ENCODE data around the gene MCRIP2.

The MCRIP2 gene

DNA sequence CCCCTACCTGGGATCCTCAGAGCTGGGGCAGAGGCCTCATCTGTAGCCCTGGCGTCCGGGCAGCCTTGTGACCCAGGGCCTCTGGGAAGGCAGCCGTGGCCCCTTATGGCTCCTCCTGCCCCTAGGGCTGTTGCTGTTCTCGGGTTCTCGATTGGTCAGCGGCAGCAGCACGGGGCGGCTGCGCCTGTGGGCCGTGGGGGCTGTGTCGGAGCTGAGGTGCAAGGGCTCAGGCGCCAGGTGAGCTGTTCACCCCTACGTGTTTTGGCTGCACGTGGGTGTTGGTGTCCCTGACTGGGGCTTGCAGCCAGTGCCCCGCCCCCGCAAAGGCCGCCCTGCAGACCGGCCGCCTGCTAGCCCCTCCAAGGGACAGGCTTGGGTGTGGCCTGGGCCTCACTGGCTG, 20.5 kb downstream of the MCRIP2 start:
- DNase-seq (ENCODE audit: low read depth) = no peak
- in situ Hi-C loops (cut with HindIII; ENCODE audit: low sequenced_read_pairs) = no loop called here
- no peak overlapping the region for H3K4me3 ChIP-seq (ENCODE audit: low read depth, low read length)
- TF ChIP-seq, protein P1, sequence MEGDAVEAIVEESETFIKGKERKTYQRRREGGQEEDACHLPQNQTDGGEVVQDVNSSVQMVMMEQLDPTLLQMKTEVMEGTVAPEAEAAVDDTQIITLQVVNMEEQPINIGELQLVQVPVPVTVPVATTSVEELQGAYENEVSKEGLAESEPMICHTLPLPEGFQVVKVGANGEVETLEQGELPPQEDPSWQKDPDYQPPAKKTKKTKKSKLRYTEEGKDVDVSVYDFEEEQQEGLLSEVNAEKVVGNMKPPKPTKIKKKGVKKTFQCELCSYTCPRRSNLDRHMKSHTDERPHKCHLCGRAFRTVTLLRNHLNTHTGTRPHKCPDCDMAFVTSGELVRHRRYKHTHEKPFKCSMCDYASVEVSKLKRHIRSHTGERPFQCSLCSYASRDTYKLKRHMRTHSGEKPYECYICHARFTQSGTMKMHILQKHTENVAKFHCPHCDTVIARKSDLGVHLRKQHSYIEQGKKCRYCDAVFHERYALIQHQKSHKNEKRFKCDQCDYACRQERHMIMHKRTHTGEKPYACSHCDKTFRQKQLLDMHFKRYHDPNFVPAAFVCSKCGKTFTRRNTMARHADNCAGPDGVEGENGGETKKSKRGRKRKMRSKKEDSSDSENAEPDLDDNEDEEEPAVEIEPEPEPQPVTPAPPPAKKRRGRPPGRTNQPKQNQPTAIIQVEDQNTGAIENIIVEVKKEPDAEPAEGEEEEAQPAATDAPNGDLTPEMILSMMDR (IDR thresholded peaks at IDR 0.05; ENCODE audit: low read depth, low read length, missing control alignments) = no peak

DNA sequence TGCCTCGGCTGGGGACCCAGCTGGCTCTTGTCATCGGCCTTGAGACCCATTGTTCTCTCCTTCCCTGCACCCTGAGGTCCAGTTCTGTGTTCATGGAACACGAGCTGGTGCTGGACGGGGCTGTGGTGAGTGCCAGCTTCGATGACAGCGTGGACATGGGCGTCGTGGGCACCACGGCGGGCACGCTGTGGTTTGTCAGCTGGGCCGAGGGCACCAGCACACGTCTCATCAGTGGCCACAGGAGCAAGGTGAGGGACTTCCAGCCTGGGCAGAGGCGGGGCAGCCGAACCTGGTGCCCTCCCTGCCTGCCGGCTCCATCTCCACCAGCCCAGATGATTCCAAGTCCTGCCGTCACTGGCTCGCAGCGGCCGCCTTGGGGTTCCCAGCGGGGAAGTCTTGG, 21.0 kb downstream of the MCRIP2 start:
- DNase-seq (ENCODE audit: low read depth) = no peak
- H3K4me3 ChIP-seq (ENCODE audit: low read depth, low read length) = no peak overlapping the region
- TF ChIP-seq, protein P1 (IDR thresholded peaks at IDR 0.05; ENCODE audit: low read depth, low read length, missing control alignments) = no peak
- in situ Hi-C loops (cut with HindIII; ENCODE audit: low sequenced_read_pairs) = no loop called here

DNA sequence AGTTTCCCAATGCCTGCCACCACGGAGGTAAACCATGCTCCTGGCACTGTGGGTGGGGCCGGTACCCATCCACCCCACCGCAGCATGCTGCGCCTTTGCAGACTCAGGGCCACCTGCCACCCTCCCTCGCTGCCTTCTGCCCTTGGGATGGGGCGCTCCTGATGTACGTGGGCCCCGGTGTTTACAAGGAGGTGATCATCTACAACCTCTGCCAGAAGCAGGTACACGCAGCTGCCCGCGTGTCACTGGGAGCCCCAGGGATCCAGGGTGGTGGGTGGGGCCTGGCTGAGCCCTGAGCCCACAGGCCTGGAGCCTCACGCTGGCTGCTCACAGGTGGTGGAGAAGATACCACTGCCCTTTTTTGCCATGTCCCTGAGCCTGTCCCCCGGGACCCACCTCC, 24.9 kb downstream of the MCRIP2 start:
- TF ChIP-seq, protein P1 (IDR thresholded peaks at IDR 0.05; ENCODE audit: low read depth, low read length, missing control alignments) = no peak
- H3K4me3 ChIP-seq (ENCODE audit: low read depth, low read length) = no peak overlapping the region
- in situ Hi-C loops (cut with HindIII; ENCODE audit: low sequenced_read_pairs) = no loop called here
- no peak for DNase-seq (ENCODE audit: low read depth)

DNA sequence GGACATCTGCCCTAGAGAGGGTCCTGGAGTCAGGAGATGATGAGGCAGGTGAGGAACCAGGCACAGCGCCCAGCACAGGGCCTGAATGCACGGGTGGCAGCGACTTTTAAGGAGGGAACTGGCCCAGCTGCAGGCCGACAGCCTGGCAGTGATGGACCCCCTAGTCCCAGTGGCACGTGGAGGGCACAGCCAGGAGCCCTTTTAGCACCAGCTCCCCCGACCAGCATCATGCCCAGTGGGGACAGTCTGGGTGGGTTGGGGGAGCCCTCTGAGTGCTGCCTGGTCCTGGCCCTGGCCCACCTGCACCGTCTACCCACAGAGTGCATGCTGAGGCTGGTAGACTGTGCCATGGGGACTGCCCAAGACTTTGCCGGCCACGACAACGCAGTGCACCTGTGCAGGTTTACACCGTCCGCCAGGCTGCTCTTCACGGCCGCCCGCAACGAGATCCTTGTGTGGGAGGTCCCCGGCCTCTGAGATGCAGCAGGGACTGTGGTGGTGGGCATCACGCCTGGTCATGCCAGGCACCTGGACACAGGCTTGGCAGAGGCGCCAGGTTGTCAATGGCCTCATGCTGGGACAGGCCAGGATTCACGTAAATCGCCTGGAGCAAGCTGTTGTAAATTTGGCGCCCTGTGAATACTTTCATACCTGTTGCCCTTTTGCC, 25.6 kb downstream of the MCRIP2 start:
- no peak overlapping the region for H3K4me3 ChIP-seq (ENCODE audit: low read depth, low read length)
- in situ Hi-C loops (cut with HindIII; ENCODE audit: low sequenced_read_pairs) = no loop called here
- TF ChIP-seq, protein P1 (IDR thresholded peaks at IDR 0.05; ENCODE audit: low read depth, low read length, missing control alignments) = no peak
- DNase-seq (ENCODE audit: low read depth) = no peak

DNA sequence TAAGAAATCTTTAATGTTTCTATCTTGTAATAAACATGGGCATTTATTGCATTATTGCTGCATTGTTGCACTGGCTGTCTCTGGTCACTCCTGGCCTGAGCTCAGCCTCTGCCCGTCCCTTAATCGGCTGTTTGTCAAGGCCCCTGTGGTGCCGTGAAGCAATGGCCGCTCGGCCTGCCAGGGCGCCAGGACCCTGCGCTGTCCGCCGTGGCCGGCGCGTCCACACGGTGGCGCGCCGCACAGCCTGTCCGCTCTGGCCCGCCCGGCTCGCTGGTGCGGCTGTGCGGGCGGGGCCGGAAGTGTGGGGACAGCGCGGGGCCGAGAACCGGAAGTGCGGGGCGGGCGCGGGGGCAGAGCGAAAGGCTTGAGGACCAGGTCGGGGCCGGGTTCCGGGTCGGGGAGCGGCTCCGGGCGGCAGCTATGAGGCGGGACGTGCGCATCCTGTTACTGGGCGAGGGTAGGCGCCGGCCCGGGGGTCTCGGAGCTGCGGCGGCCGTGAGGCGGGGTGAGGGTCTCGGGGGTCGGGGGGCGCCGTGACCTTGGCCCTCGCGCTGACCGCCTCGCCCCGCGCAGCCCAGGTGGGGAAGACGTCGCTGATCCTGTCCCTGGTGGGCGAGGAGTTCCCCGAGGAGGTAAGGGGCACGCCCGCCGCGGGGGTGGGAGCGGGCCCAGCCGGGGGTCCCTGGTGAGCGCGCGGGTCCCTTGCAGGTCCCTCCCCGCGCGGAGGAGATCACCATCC, 26.3 kb downstream of the MCRIP2 start, which contains the start of gene RHOT2:
RHOT2 (plus strand) TSS at position 353 of the 739 bp plus-strand sequence; CDS start at position 421, 68 bp downstream.
- in situ Hi-C loops (cut with HindIII; ENCODE audit: low sequenced_read_pairs) = no loop called here
- TF ChIP-seq, protein P1 (IDR thresholded peaks at IDR 0.05; ENCODE audit: low read depth, low read length, missing control alignments) = peak; percentile 65

DNA sequence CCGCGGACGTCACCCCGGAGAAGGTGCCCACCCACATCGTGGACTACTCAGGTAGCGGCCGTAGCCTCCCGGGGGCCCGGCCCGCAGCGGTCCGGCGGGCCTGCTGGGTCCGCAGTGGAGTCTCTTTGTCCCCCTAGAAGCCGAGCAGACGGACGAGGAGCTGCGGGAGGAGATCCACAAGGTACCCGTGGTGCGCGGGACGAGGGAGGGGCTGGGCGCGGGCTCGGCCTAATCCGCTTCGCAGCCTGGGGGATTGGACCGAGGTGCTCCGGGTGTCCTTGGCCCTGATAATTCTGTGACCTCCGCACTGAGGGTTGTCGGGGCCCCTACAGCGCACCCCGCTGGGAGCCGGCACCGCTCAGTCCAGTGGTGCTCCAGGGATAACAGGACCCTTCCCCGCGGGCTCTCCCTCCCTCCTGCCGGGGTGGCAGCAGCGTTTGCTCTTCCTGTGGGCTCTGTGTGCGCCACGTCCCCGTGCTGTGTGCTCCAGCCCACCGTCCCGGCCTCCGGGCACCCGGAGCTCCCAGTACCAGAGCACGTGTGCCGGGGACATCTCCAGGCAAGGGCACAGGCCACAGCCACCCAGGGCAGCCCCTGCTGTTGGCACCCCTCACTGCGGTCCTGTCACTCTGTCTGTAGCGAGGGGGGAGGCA, 27.0 kb downstream of the MCRIP2 start:
- no peak for DNase-seq (ENCODE audit: low read depth)

More for the DNA sequence above, 26.3 kb downstream of the MCRIP2 start, which contains the start of gene RHOT2:
- peak; percentile 68 for DNase-seq (ENCODE audit: low read depth)
- peak within 1 kb of the TSS; percentile 94 for H3K4me3 ChIP-seq (ENCODE audit: low read depth, low read length)

More for the DNA sequence above, 27.0 kb downstream of the MCRIP2 start:
- peak overlapping the region; percentile 94 for H3K4me3 ChIP-seq (ENCODE audit: low read depth, low read length)
- TF ChIP-seq, protein P1 (IDR thresholded peaks at IDR 0.05; ENCODE audit: low read depth, low read length, missing control alignments) = no peak
- in situ Hi-C loops (cut with HindIII; ENCODE audit: low sequenced_read_pairs) = no loop called here
